DOHH2 (cell line): ENCODE data around the gene PTGER2.

Experiments
- EZH2phosphoT487 ChIP-seq: fragments of 200-600 bp; sonication (generic); IDR thresholded peaks from 2 replicates; pipeline ENCODE4 v1.6.1; 2017; ENCODE audit warnings: borderline replicate concordance, mild to moderate bottlenecking, antibody characterized with exemption, low read length, moderate library complexity, mixed read lengths
- TF ChIP-seq, protein P1 (sequence below): fragments of 200-600 bp; sonication (generic); IDR thresholded peaks from one replicate; pipeline ENCODE4 v1.5.1; 2014; ENCODE audit warnings: antibody characterized with exemption, mild to moderate bottlenecking, low read depth, low read length; ENCODE audit not compliant: poor library complexity, severe bottlenecking

GRCh38 chr14:52325126-52325525 lies 11.0 kb downstream of the PTGER2 start:
- TF ChIP-seq, protein P1, sequence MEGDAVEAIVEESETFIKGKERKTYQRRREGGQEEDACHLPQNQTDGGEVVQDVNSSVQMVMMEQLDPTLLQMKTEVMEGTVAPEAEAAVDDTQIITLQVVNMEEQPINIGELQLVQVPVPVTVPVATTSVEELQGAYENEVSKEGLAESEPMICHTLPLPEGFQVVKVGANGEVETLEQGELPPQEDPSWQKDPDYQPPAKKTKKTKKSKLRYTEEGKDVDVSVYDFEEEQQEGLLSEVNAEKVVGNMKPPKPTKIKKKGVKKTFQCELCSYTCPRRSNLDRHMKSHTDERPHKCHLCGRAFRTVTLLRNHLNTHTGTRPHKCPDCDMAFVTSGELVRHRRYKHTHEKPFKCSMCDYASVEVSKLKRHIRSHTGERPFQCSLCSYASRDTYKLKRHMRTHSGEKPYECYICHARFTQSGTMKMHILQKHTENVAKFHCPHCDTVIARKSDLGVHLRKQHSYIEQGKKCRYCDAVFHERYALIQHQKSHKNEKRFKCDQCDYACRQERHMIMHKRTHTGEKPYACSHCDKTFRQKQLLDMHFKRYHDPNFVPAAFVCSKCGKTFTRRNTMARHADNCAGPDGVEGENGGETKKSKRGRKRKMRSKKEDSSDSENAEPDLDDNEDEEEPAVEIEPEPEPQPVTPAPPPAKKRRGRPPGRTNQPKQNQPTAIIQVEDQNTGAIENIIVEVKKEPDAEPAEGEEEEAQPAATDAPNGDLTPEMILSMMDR = no peak
- TF ChIP-seq EZH2phosphoT487 = no peak
